ENCODE results near the gene NPC2.

The NPC2 gene

GRCh38 chr14:74528406-74528805 is 35.3 kb upstream of the NPC2 start:
- peaks cover 26% of the 10 kb centered on the region for H3K4me1 Mint-ChIP-seq
- no peak overlapping the region for H3K27ac Mint-ChIP-seq
- DNase-seq = no peak
- no peak overlapping the region for H3K4me3 Mint-ChIP-seq
- H3K36me3 Mint-ChIP-seq (ENCODE audit: low read depth) = no peaks in the 10 kb centered on the region
- no peak for TF ChIP-seq CTCF (IDR thresholded peaks at IDR 0.05)
- H3K27me3 Mint-ChIP-seq (ENCODE audit: low read depth, poor library complexity) = peaks cover 35% of the 10 kb centered on the region
- no peaks in the 10 kb centered on the region for H3K9me3 Mint-ChIP-seq

GRCh38 chr14:74527736-74528280 is 34.7 kb upstream of the NPC2 start:
- H3K36me3 Mint-ChIP-seq (ENCODE audit: low read depth) = no peaks in the 10 kb centered on the region
- no peak for TF ChIP-seq CTCF (IDR thresholded peaks at IDR 0.05)
- DNase-seq = no peak
- peaks cover 34% of the 10 kb centered on the region for H3K27me3 Mint-ChIP-seq (ENCODE audit: low read depth, poor library complexity)
- no peak overlapping the region for H3K4me3 Mint-ChIP-seq
- H3K4me1 Mint-ChIP-seq = peaks cover 30% of the 10 kb centered on the region
- H3K9me3 Mint-ChIP-seq = no peaks in the 10 kb centered on the region
- H3K27ac Mint-ChIP-seq = no peak overlapping the region

DNA sequence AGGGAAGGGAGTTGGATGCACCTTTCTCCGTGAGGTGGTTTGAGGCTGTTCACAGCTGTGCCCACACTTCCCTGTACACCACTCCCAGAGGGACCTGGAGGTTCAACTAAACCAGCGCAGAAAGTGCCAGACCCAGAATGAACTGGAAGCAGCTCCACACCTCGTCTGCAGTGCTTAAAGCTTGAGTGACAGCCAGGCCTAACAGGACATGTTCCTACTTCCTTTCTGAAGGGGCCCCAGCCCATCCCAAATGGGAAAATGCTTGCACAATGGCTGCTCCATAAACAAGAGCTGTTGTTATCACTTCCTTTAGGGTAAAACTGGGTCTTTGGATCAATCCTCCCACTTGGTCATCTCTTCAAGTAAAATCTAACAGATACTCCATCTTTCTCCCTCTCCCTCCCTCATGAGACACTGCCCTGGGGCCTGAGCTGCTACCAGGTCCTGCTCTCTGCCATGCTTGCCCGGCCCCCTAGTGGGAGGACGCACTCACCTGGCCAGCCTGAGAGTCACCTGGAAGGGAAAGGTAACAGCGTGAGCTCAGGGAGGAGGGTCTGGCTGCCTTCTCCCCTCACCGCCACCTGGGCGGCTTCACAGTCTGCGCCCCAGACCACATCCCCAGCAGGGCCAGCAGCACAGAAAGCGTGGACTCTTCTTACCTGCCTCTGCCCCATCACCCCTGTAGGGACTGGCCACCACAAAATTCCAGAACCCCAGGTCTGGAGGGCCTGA is 33.9 kb upstream of the NPC2 start:
- H3K27ac Mint-ChIP-seq = no peak overlapping the region
- H3K9me3 Mint-ChIP-seq = no peaks in the 10 kb centered on the region
- TF ChIP-seq CTCF (IDR thresholded peaks at IDR 0.05) = no peak

DNA sequence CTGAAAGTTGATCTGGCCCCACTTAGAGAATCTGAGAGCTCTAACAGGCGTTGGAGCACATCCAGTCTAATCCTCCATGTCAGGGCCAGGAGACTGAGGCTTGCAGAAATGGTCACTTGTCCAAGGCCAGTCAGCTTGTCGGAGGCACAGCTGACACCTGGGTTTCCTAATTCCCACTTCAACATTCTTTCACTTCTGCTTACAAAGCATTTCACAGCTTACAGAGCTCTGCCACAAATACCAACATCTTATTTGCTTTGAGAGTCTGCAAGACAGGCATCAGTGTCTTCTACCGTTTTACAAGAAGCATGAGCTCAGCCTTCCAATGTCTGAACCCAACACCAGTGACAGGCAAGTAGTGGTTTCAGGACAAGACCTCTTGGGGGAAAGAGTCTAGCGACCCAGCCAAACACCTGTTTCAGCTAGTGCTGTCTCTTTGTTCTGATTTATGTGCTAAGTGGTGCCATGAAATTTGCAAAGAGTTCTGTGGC is 32.3 kb upstream of the NPC2 start:
- Mint-ChIP-seq H3K36me3 (ENCODE audit: low read depth) (no peaks in the 10 kb centered on the region), H3K27ac (no peak overlapping the region), H3K9me3 (no peaks in the 10 kb centered on the region), H3K4me1 (peaks cover 23% of the 10 kb centered on the region), H3K4me3 (no peak overlapping the region), H3K27me3 (ENCODE audit: low read depth, poor library complexity) (peaks cover 33% of the 10 kb centered on the region)
- DNase-seq = no peak
- no peak for TF ChIP-seq CTCF (IDR thresholded peaks at IDR 0.05)

More for the DNA sequence above, 33.9 kb upstream of the NPC2 start:
- peaks cover 34% of the 10 kb centered on the region for H3K27me3 Mint-ChIP-seq (ENCODE audit: low read depth, poor library complexity)
- no peaks in the 10 kb centered on the region for H3K36me3 Mint-ChIP-seq (ENCODE audit: low read depth)
- peaks cover 30% of the 10 kb centered on the region for H3K4me1 Mint-ChIP-seq
- no peak overlapping the region for H3K4me3 Mint-ChIP-seq
- DNase-seq = no peak

DNA sequence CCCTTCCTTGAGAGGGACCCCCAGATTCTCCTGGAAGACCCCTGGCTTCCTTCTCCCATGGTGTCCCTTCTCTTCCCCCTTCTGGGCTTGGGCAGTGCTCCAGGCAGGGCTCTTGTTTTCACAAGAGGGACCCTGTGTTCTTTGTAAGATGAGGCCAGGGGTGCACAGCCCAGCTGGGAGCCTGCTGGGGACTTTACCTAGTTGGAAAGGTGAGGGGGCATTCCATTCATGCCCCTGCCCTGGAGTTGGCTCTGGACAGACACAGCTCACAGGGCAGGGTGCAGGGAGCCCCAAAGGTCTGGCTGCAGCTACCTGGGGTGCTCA is 31.7 kb upstream of the NPC2 start:
- Mint-ChIP-seq H3K27ac (no peak overlapping the region), H3K4me1 (peaks cover 23% of the 10 kb centered on the region), H3K9me3 (no peaks in the 10 kb centered on the region), H3K36me3 (ENCODE audit: low read depth) (no peaks in the 10 kb centered on the region), H3K27me3 (ENCODE audit: low read depth, poor library complexity) (peaks cover 33% of the 10 kb centered on the region), H3K4me3 (no peak overlapping the region)
- TF ChIP-seq CTCF (IDR thresholded peaks at IDR 0.05) = no peak
- DNase-seq = no peak

Data from nephron progenitor cell (in vitro differentiated cells).